Endothelial cell of umbilical vein (primary cell): Measurements from ENCODE around the gene SORCS1. TPM values are rescaled to one million over a fixed set of nuclear protein-coding genes. Genes with fewer than 3 reads are reported as not detected.

Source experiments
- BruUV-seq: library from RNA; stranded (reverse); fragments of 400-500 nt; replicated peaks from 2 replicates; lab custom pipeline; 2021; lab: Mats Ljungman, UMichigan
- CTCF ChIA-PET: fragments of 300-600, 350-600 bp; sonication (Branson Sonifier 250); formaldehyde crosslinking; loops from one replicate; lab custom pipeline; 2021; ENCODE audit warnings: antibody characterized with exemption, inconsistent platforms; lab: Charles Lee
- POLR2A ChIA-PET: fragments of 300-600, 350-600 bp; sonication (Branson Sonifier 250); formaldehyde crosslinking; loops from one replicate; lab custom pipeline; 2021; ENCODE audit warnings: antibody characterized with exemption, inconsistent platforms; lab: Charles Lee
- DNase-seq: peaks from one replicate; pipeline ENCODE4 v3.0.0-alpha.2; 2011; ENCODE audit warnings: low read depth, low spot score
- FAIRE-seq: peaks from 2 replicates; lab custom pipeline; 2011; peaks lifted over from hg19 to GRCh38; lab: Jason Lieb, UNC
- H2AFZ ChIP-seq: 2 replicates; pipeline ENCODE4 v1.6.0; 2012; ENCODE audit warnings: low read depth, low read length, control low read depth, inconsistent platforms
- H3K27ac ChIP-seq: 2 replicates; pipeline ENCODE4 v1.5.1; 2011; ENCODE audit warnings: low read depth, mild to moderate bottlenecking, control low read depth, low read length, moderate library complexity; ENCODE audit not compliant: insufficient read depth
- H3K27me3 ChIP-seq, 2 experiments: 2 replicates each; pipeline versions ENCODE4 v1.6.0 to v1.6.1; 2011; ENCODE audit warnings: low read length in 2 of 2, mixed read lengths in 1 of 2; ENCODE audit not compliant: control insufficient read depth in 2 of 2, insufficient read depth in 2 of 2
- H3K36me3 ChIP-seq, 2 experiments: 2 replicates in 1 of 2; 3 replicates in 1 of 2; pipeline ENCODE4 v1.5.1; 2011; ENCODE audit warnings: low read length in 2 of 2, mild to moderate bottlenecking in 1 of 2, moderate library complexity in 1 of 2; ENCODE audit not compliant: control insufficient read depth in 2 of 2, insufficient read depth in 2 of 2; ENCODE audit errors: extremely low read depth in 1 of 2
- H3K4me1 ChIP-seq: 3 replicates; pipeline ENCODE4 v1.5.1; 2011; ENCODE audit warnings: mild to moderate bottlenecking, low read length; ENCODE audit not compliant: control insufficient read depth, insufficient read depth; ENCODE audit errors: extremely low read depth
- H3K4me2 ChIP-seq: 2 replicates; pipeline ENCODE4 v1.6.1; 2011; ENCODE audit warnings: low read length, control low read depth, mixed read lengths; ENCODE audit not compliant: insufficient read depth
- H3K4me3 ChIP-seq, 3 experiments: fragments of 200-600 bp in 1 of 3; sonication (generic), shearing (Covaris generic) in 1 of 3; replicated peaks in 1 of 3; 2 replicates each; pipeline ENCODE4 v1.5.1; 2011 to 2016; ENCODE audit warnings: control low read depth in 3 of 3, low read length in 3 of 3, mild to moderate bottlenecking in 2 of 3, inconsistent platforms in 1 of 3, low read depth in 1 of 3, moderate library complexity in 1 of 3; ENCODE audit not compliant: insufficient read depth in 1 of 3
- H3K79me2 ChIP-seq: 2 replicates; pipeline ENCODE4 v1.6.0; 2012; ENCODE audit warnings: low read length, inconsistent platforms; ENCODE audit not compliant: control insufficient read depth, insufficient read depth
- H3K9ac ChIP-seq: replicated peaks from 2 replicates; pipeline ENCODE3; 2011; ENCODE audit warnings: low read length, control low read depth; ENCODE audit not compliant: insufficient read depth; ENCODE audit errors: extremely low read depth
- H3K9me1 ChIP-seq: replicated peaks from 3 replicates; pipeline ENCODE4 v1.6.0; 2011; ENCODE audit warnings: mild to moderate bottlenecking, low read length; ENCODE audit not compliant: control insufficient read depth, insufficient read depth; ENCODE audit errors: extremely low read depth
- H3K9me3 ChIP-seq: replicated peaks from 2 replicates; pipeline ENCODE4 v1.5.1; 2012; ENCODE audit warnings: low read length, inconsistent platforms; ENCODE audit not compliant: control insufficient read depth, insufficient read depth
- H4K20me1 ChIP-seq: replicated peaks from 2 replicates; pipeline ENCODE3; 2011; ENCODE audit warnings: mild to moderate bottlenecking, low read length; ENCODE audit not compliant: control insufficient read depth, insufficient read depth; ENCODE audit errors: extremely low read depth
- EZH2 ChIP-seq: IDR thresholded peaks from 2 replicates; pipeline ENCODE4 v1.6.1; 2012; ENCODE audit warnings: borderline replicate concordance, low read depth, mild to moderate bottlenecking, moderate library complexity, low read length, inconsistent platforms; ENCODE audit not compliant: severe bottlenecking
- FOS ChIP-seq: IDR thresholded peaks from 2 replicates; pipeline ENCODE4 v1.6.1; 2011; ENCODE audit warnings: mild to moderate bottlenecking, low read length, moderate library complexity, borderline replicate concordance; ENCODE audit not compliant: insufficient read depth
- GATA2 ChIP-seq: IDR thresholded peaks from 2 replicates; pipeline ENCODE4 v1.7.0; 2011; ENCODE audit warnings: low read depth, mild to moderate bottlenecking, moderate library complexity, mixed read lengths, low read length; ENCODE audit not compliant: insufficient read length, insufficient read depth
- JUN ChIP-seq: IDR thresholded peaks from 2 replicates; pipeline ENCODE4 v1.6.1; 2011; ENCODE audit warnings: borderline replicate concordance, low read depth; ENCODE audit not compliant: insufficient read length, insufficient read depth
- MYC ChIP-seq: IDR thresholded peaks from one replicate; pipeline ENCODE4 v1.6.1; 2011; ENCODE audit warnings: mild to moderate bottlenecking, low read depth, low read length
- POLR2A ChIP-seq: IDR thresholded peaks from 2 replicates; pipeline ENCODE4 v1.6.1; 2012; ENCODE audit warnings: low read depth, mild to moderate bottlenecking, control low read depth, low read length
- POLR2AphosphoS5 ChIP-seq: IDR thresholded peaks from 2 replicates; pipeline ENCODE4 v1.6.1; 2012; ENCODE audit warnings: low read depth, mild to moderate bottlenecking, control low read depth, low read length, moderate library complexity; ENCODE audit not compliant: insufficient read depth
- dilution Hi-C: fragments of 300-500 bp; cut with MboI; formaldehyde crosslinking; loops from one replicate; pipeline ENCODE4 v1.15.0; 2019; ENCODE audit warnings: low sequenced_read_pairs; ENCODE audit not compliant: extremely low pct_ligation_motif_present
- intact Hi-C: fragments of 100-400 bp; cut with micrococcal nuclease; formaldehyde crosslinking; loops from one replicate; pipeline ENCODE4 v1.10.0; 2022
- polyA plus RNA-seq, 4 experiments: library from polyadenylated mRNA; depleted of rRNA in 3 of 4; stranded (reverse) in 3 of 4; unstranded in 1 of 4; fragments of >200 nt; gene quantifications; 2 replicates each; pipeline versions ENCODE4 v1.2.1 to v1.2.3, GENCODE V29; 2011 to 2012; ENCODE audit warnings: missing spikeins in 1 of 4
- total RNA-seq: library from RNA; stranded (reverse); gene quantifications from 2 replicates; pipeline ENCODE4 v1.2.3, GENCODE V29; 2021
- TF ChIP-seq, protein P1 (sequence below), 2 donors: IDR thresholded peaks; 1 replicate in 1 of 2; 2 replicates in 1 of 2; pipeline ENCODE4 v1.5.1; 2011; ENCODE audit warnings: low read length in 2 of 2, mild to moderate bottlenecking in 2 of 2, moderate library complexity in 2 of 2, control low read depth in 1 of 2, inconsistent platforms in 1 of 2, low read depth in 1 of 2; ENCODE audit not compliant: insufficient read depth in 1 of 2; ENCODE audit errors: extremely low read depth in 1 of 2
- TF ChIP-seq, protein P2 (sequence below): IDR thresholded peaks from 2 replicates; pipeline ENCODE4 v1.6.1; 2011; ENCODE audit not compliant: insufficient read depth, insufficient read length

SORCS1 gene
- total and polyA plus RNA-seq, 2 donors (not counting 3 experiments of a cell fraction or from before 2014, with no cell fraction given): not detected

DNA sequence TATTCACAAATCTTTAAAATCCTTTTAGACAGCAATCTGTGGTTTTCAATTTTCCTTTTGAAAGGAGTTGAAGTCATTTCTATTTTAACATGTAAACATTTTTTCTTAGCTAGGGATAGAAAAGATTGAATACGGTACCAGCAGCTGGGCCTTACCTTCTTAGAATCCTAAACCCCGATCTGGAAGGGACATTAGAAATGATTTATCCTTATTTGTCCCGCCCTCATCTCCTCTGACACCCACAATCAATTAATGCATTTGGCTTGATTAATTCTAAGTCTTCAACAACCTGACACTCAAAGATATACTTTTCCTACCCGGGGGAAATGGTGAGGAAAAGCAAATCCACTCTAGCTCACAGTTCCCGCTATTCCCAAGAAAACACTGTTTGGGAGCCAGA is 100.4 kb downstream of the SORCS1 start:
- H3K9me3 ChIP-seq: no peaks in the 10 kb centered on the region
- no peak for FAIRE-seq
- dilution Hi-C loops: no loop called here

More for the DNA sequence above, 100.4 kb downstream of the SORCS1 start:
- Histone ChIP-seq H3K27me3 (no peaks in the 10 kb centered on the region), H4K20me1 (no peaks in the 10 kb centered on the region), H3K9ac (no peak overlapping the region), H3K9me1 (no peaks in the 10 kb centered on the region), H3K36me3 (no peaks in the 10 kb centered on the region), H3K79me2 (no peaks in the 10 kb centered on the region), H3K4me2 (no peak overlapping the region), H3K4me3 (no peak overlapping the region), H2AFZ (no peak overlapping the region), H3K4me1 (no peaks in the 10 kb centered on the region), H3K27ac (no peak overlapping the region)
- TF ChIP-seq EZH2 (no peak), POLR2AphosphoS5 (no peak), MYC (no peak), JUN (no peak), GATA2 (no peak), POLR2A (no peak), FOS (no peak)
- TF ChIP-seq, protein P1, sequence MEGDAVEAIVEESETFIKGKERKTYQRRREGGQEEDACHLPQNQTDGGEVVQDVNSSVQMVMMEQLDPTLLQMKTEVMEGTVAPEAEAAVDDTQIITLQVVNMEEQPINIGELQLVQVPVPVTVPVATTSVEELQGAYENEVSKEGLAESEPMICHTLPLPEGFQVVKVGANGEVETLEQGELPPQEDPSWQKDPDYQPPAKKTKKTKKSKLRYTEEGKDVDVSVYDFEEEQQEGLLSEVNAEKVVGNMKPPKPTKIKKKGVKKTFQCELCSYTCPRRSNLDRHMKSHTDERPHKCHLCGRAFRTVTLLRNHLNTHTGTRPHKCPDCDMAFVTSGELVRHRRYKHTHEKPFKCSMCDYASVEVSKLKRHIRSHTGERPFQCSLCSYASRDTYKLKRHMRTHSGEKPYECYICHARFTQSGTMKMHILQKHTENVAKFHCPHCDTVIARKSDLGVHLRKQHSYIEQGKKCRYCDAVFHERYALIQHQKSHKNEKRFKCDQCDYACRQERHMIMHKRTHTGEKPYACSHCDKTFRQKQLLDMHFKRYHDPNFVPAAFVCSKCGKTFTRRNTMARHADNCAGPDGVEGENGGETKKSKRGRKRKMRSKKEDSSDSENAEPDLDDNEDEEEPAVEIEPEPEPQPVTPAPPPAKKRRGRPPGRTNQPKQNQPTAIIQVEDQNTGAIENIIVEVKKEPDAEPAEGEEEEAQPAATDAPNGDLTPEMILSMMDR (IDR thresholded peaks at IDR 0.05; ENCODE audit: extremely low read depth in 1 of 2, insufficient read depth in 1 of 2, low read depth in 1 of 2, low read length in 2 of 2): no peak
- TF ChIP-seq, protein P2, sequence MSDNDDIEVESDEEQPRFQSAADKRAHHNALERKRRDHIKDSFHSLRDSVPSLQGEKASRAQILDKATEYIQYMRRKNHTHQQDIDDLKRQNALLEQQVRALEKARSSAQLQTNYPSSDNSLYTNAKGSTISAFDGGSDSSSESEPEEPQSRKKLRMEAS: no peak
- ChIA-PET CTCF (no interaction called here), POLR2A (no interaction called here)
- no peak for DNase-seq
- BruUV-seq: no TSS peak
- intact Hi-C loops: no loop called here
